GOT3 (cell line): ENCODE data around the gene LARGE1.
"Not testable (repeated sequence)": the region's sequence is repeated elsewhere in the genome, so short reads cannot be mapped to it uniquely, and the experiment has no call there.

Source experiments
- DNase-seq: peaks from one replicate; lab custom pipeline; 2025; ENCODE audit warnings: mixed read lengths; lab: John Stamatoyannopoulos, UW

LARGE1 gene

GRCh38 chr22:33593818-33594217 is 326.5 kb downstream of the LARGE1 start:
- DNase-seq, result no peak

DNA sequence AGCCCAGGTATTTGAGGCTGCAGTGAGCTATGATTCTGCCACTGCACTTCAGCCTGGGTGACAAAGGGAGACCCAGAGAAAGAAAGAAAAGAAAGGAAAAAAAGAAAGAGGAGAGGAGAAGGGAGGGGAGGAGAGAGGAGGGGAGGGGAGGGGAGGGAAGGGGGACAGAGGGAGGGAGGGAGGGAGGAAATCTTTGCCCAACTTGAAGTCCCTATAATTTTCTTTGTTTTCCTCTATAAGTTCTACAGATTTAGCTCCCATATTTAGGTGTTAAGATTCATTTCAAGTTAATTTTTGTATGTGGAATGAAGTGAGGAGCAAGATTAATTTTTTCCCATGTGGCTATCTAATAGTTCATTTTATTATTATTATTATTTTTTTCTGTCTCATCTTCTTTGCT is 328.3 kb downstream of the LARGE1 start:
- no peak for DNase-seq

GRCh38 chr22:33589297-33589696 is 331.0 kb downstream of the LARGE1 start:
- no peak for DNase-seq

DNA sequence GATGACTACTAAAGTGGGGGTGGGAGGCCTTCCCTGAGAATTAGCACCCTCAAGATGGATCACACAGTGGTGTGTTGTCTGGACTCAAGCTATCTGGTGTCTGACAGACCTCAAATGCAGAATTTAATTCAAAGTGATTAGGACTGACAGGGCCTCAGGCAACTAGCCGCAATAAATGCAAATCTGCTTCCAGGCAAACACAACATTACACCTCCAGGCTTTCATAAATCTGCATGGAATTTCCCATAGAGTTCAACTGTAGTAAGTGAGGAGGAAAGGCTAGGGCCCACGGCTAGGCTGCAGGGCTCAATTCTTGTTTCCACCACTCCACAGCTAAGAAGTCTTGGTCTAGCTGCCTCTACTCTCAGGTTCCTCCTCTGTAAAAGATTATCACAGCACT is 331.4 kb downstream of the LARGE1 start:
- DNase-seq, result no peak

- no peak for DNase-seq
These were observed 336.1 kb downstream of the LARGE1 start for GRCh38 chr22:33584152-33584551.

DNA sequence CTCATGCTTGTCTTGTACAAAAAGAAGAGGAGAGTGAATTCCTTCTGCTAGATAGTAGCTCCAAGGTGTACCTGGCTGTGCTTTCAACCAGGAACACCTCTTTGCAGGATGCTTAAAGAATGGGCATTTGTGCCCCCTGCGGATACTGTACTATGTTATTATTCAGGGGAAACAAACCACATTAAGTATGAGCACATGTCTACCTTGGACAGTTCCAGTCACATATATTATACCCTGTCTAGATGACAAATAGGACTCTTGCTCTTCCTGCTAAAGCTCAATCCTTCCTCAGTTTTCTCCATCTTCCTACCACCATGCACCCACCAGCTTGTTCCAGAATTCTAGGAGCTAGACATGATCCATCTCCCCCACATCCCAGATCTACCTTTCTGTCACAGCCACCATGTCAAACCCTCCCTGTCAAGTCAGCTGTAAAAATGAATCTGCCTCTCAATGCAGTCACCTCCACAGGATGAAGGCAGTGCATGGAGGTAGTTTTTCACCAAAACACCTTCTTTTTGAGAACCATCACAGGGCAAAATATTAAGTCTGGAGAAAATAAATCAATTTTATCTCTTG is 337.4 kb downstream of the LARGE1 start:
- DNase-seq, result no peak

DNA sequence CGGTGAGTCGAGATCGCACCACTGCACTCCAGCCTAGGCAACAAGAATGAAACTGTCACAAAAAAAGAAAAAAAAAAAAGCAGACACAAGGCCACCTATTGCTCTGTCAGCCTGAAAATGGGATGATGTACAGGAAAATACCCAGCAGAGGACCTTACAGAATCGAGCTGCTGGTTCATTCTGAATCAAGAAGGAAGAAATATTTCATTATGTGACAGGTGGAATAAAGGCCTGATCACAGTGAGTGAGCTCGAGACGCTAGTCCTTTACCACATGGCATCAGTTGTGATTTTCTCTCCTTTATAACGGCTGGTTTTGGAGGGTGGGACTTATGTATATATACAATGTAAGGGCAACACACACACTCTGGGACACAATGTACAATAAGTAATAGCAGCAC is 340.0 kb downstream of the LARGE1 start:
- DNase-seq, result no peak

DNA sequence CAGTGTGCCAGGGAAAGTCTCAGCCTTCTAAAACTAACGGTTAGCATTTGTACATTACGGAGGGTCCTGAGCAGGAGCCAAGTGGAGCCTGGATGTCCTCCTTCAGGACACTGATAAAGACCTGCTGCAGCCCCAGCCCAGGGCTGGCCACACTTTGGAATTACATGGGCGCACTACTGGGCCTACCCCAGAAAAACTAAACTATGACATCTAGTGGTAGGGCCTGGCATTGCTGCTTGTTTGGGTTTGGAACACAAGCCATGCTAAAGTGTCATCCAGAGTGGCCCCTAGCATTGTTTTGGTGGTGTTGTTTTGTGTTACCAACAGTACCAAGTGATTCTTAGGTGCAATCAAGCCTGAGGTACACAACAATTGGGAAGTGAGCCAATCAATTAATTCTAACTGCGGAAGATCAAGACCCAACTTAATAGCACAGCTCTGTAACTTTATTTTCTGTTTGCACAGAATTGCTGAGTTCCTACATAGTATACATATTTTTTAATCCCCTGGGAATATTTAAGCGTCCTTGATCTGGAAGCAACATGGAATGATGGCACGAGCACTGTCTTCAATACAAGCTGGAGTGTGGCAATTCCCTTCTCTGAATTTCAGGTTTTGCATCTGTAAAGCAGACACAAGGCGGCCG is 340.7 kb downstream of the LARGE1 start:
- DNase-seq, result no peak

DNA sequence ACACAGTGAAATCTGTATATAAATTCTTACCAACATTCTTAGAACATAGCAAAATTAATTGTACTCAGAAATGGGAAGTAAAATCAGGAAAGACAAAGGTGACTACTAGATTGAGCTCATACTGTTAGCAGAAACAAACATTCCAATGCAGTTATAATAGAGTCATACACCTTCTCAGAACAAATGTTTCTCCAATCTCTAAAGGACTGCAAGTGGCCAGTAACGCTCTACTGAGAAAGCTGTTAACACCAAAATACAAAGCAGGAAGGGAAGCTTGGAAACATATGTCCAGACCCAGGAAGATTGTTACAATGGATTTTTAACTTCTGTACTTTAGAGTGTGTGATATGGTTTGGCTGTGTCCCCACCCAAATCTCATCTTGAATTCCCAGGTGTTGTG is 341.5 kb downstream of the LARGE1 start:
- DNase-seq, result no peak

DNA sequence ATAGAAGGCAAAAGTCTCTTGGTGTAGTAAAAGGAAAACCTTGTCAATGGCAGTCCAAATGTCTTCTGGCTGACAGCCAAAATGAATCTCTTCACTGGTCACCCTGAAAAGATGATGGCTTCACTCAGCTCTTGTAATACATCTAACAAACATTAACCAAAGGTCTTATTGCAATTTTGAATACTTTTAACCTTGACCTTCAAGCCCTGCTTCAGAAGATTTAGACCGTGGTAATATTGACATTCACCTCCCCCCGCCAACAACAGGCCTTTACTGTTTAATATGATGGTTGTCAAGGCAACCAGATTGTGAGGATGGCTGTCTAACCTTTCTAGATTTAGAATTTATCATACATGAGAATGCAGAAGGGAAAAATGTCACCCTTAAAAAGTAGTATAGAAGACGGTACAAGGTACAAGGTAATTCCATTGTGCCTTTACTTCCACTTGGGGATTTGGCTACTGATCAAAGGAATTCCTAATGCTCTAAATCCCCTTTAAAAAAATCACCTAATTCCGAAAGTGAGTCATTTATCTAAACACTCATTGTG is 342.3 kb downstream of the LARGE1 start:
- DNase-seq, result no peak

DNA sequence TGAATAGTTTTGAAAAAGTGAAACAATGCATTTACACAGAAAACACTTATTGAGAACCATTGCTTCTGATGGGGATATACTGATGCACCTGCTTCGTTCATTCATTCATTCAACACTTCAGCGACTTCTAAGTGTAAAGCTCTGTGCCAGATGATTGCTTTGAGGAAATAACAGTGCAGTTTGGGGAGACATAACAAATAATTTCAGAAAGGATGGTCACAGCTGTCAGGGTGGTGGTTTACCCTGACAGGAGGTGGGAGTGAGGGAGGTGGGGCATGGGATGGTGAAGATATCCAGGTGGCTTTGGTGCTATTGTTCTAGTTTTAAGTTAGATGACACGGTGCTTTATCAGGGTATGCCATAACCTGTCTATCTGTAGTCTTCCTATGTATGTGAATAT is 344.1 kb downstream of the LARGE1 start:
- no peak for DNase-seq

DNA sequence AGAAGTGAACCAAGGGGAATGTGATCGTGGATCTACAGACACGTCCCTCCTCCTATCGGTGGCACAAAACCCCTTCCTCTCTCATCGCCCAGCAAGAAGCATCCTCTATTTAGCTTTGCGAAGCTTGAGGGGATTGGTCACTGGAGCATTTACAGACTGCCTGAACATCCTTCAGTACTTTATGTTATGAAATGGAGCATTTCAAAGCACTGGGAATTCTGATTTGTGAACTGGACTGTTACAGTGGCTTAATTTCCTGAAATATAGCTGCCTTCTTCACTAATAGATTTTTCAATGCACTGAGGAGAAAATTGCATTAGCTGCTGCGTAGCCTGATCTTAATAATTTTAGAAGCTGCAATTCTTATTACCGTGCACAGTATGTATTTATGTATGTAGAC is 344.5 kb downstream of the LARGE1 start:
- no peak for DNase-seq

- DNase-seq, result no peak
These were observed 345.2 kb downstream of the LARGE1 start for GRCh38 chr22:33575041-33575440.

- no peak for DNase-seq
These were observed 346.8 kb downstream of the LARGE1 start for GRCh38 chr22:33573479-33573878.

DNA sequence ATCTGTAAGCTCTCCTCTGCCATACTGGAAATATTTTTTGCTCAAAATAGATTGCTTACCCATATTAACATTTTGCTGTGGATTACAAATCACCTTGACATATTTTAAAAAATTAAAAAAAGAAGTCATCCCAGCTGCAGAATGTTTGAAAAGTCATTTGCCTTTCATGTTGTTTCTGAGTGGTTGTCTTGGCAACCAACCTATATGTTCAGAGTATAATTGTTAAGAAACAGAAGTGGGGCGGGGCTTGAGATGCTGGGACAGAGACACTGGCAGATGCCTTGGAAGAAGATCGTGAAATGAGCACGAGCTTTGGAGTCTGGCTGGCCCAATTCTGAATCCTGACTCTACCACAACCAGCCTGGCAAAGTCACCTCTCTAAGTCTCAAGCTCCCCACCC is 348.2 kb downstream of the LARGE1 start:
- no peak for DNase-seq

- no peak for DNase-seq
These were observed 350.2 kb downstream of the LARGE1 start for GRCh38 chr22:33570110-33570509.

DNA sequence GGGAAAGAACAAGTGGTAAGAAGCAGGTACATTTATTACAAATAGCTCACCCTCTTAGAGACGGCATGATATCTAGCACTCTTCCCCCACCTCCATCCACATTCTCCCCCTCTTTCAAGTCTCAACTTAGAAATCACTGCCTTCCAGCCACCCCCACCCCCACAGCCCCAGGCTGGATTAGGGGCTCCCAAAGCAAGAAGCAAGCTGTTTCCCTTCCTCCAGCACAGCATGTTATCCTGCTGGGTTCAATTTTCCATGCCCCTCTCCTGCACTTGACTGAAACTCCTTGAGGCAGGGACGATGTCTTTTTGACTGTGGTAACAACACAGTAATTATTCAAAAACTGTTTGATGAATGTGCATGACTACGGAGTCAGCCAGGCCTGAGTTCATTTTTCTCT is 350.7 kb downstream of the LARGE1 start:
- no peak for DNase-seq

DNA sequence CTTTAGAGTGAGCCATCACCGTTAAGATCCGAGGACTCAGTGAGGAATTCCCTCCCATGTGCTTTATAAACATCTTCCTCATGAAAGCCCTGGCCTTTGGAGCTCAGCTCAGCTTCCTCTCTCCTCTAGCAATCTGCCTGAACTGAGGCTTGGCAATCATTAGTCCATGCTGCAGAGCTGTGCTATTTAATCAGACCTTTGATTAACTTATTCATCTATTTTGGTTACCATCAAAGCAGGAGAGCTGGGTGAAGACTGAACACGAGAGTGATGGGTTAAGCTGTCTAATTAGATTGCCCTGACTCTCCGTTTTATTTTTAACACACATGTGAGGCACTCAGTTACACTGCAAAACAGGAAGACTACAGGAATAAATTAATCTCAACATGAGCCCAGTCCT is 351.3 kb downstream of the LARGE1 start:
- no peak for DNase-seq

DNA sequence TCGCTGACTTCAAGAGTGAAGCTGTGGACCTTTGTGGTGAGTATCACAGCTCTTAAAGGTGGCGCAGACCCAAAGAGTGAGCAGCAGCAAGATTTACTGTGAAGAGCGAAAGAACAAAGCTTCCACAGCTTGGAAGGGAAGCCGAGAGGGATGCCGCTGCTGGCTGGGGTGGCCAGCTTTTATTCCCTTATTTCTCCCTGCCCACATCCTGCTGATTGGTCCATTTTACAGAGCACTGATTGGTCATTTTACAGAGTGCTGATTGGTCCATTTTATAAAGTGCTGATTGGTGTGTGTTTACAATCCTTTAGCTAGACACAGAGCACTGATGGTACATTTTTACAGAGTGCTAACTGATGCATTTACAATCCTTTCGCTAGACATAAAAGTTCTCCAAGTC is 353.8 kb downstream of the LARGE1 start:
- not testable (repeated sequence) for DNase-seq

DNA sequence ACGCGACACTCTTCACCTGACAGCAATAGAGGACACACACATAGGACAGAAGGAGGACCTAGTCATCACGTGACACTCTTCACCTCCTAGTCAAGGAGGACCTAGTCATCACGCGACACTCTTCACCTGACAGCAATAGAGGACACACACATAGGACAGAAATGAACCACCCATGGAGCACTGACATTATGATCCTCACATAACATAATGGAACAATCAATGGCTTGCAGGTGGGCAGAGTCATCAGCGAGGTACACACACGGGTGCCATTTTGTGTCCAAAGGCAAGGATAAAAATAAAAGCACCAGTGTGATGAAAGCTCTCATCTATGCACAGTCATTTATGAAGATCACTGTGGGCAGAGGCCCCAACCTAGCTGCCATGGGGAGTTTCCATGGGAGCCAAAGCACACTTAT is 354.7 kb downstream of the LARGE1 start:
- no peak for DNase-seq

DNA sequence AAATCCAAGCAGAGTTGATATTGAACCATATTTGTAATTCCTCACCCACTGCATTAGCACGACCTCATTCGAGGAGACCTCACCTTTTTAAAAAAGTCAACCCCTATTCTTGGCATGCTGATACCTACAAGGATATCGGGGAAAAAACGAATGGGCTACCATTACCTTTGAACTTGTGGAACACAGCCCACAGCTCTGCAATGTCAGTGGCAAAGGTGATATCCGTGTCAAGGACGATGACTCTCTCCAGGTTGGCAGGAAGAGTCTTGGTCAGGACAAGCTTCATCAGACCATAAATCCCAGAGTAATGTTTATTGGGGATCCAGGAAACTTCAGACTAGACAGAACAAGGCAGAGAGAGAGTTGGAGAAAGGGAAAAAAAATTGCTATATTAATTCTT is 355.6 kb downstream of the LARGE1 start:
- DNase-seq, result no peak

DNA sequence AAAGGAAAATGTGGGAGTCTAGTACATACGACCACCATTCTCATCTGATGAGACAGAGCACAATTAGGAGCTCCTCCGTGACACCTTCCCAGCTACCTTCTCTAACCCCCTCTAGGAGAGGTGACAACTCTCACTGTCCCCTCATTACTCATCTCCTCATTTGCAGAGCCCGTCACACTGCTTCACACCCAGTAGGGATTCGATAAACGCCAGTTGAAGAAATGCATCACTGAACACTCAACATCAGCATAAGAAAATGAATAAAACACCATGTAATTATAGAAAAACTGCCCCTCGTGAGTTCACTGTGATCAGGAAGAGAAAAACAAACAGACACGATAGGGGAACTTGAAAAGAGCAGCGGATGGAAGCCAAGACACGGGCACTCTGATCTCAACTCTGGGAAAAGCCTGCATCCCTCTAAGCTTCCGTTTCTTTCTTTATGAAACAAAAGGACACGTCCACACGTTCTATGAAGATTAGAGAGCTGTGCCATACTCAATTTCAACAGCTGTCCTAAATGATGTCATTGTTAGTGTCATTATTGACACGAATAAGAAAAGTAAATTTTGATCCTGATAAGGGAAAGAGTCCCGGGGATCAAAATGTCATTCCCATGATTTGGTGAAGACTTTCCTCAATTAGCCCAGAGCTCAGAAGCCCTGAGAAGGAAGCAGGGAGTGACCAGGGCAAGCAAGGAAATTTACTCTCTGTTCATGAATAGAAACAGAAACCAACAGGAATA is 356.9 kb downstream of the LARGE1 start:
- no peak for DNase-seq

- DNase-seq, result no peak
These were observed 357.8 kb downstream of the LARGE1 start for GRCh38 chr22:33562501-33562900.
